K562 (cell line): ENCODE data around the gene B4GALNT3. TPM values are rescaled to one million over a fixed set of nuclear protein-coding genes. Genes with fewer than 3 reads are reported as not detected.
A peak's percentile ranks its signal among the peaks of the same experiment; 100 is the strongest.

Experiments used
- ATAC-seq: fragments of 200-7000 bp; cut with Tn5 transposase; 3 replicates; pipeline ENCODE4 v1.9.1; 2020; ENCODE audit warnings: moderate library complexity
- BruUV-seq: library from RNA; stranded (reverse); fragments of 400-500 nt; replicated peaks from 2 replicates; lab custom pipeline; 2021; lab: Mats Ljungman, UMichigan
- CTCF ChIA-PET: fragments of 300-600 bp; formaldehyde crosslinking; extraction: SDS; loops from one replicate; lab custom pipeline; 2021; ENCODE audit warnings: low intra/inter-chr PET ratio; lab: Yijun Ruan, JAX
- POLR2A ChIA-PET: fragments of 300-600, 350-650 bp; sonication (Branson Sonifier 250); formaldehyde crosslinking; extraction: SDS; loops from one replicate; lab custom pipeline; 2021; ENCODE audit warnings: antibody characterized with exemption, inconsistent platforms; lab: Yijun Ruan, JAX
- DNase-seq, 4 experiments: peaks; one replicate each; pipeline versions ENCODE4 v3.0.0 to v3.0.0-alpha.2; 2011 to 2018; ENCODE audit warnings: low spot score in 3 of 4, mixed read lengths in 3 of 4; ENCODE audit errors: extremely low read depth in 1 of 4
- FAIRE-seq: peaks from 2 replicates; lab custom pipeline; 2011; peaks lifted over from hg19 to GRCh38; lab: Jason Lieb, UNC
- H2AFZ ChIP-seq: 2 replicates; pipeline ENCODE4 v1.6.0; 2011; ENCODE audit warnings: low read depth, low read length, control low read depth, inconsistent platforms
- H3K27ac ChIP-seq: fragments of 200-600 bp; 3 replicates; pipeline ENCODE4 v1.8.0; 2011; ENCODE audit warnings: low read depth, mild to moderate bottlenecking, control low read depth, inconsistent platforms, low read length, moderate library complexity, mixed read lengths; ENCODE audit errors: extremely low read depth
- H3K27me3 ChIP-seq, 2 experiments: fragments of 300-600 bp in 1 of 2; 2 replicates in 1 of 2; 3 replicates in 1 of 2; pipeline versions ENCODE4 v1.6.0 to v1.8.0; 2011; ENCODE audit warnings: inconsistent platforms in 2 of 2, low read length in 2 of 2, mild to moderate bottlenecking in 1 of 2, mixed read lengths in 1 of 2, moderate library complexity in 1 of 2; ENCODE audit not compliant: control insufficient read depth in 2 of 2, insufficient read depth in 2 of 2
- H3K36me3 ChIP-seq: fragments of 300-600 bp; 3 replicates; pipeline ENCODE4 v1.8.0; 2011; ENCODE audit warnings: mild to moderate bottlenecking, low read length, inconsistent platforms; ENCODE audit not compliant: control insufficient read depth, insufficient read depth
- H3K4me1 ChIP-seq, 2 experiments: fragments of 200-600 bp in 1 of 2; replicated peaks in 1 of 2; 2 replicates in 1 of 2; 3 replicates in 1 of 2; pipeline versions ENCODE4 v1.5.1 to v1.8.0; 2011; ENCODE audit warnings: inconsistent platforms in 2 of 2, low read length in 2 of 2, mild to moderate bottlenecking in 1 of 2, mixed read lengths in 1 of 2, moderate library complexity in 1 of 2; ENCODE audit not compliant: control insufficient read depth in 2 of 2, insufficient read depth in 2 of 2
- H3K4me2 ChIP-seq: 2 replicates; pipeline ENCODE4 v1.6.1; 2011; ENCODE audit warnings: low read length, control low read depth, inconsistent platforms, mixed read lengths; ENCODE audit not compliant: insufficient read depth
- H3K4me3 ChIP-seq: fragments of 200-600 bp; sonication (generic), shearing (Covaris generic); 2 replicates; pipeline ENCODE4 v1.5.1; 2016; ENCODE audit warnings: control low read depth, inconsistent platforms
- H3K79me2 ChIP-seq: fragments of 200-600 bp; 3 replicates; pipeline ENCODE4 v1.8.0; 2011; ENCODE audit warnings: low read length, inconsistent platforms; ENCODE audit not compliant: control insufficient read depth, insufficient read depth
- H3K9ac ChIP-seq, 2 experiments: 2 replicates each; pipeline versions ENCODE4 v1.6.0 to v1.6.1; 2011; ENCODE audit warnings: low read depth in 2 of 2, low read length in 2 of 2, control low read depth in 1 of 2, inconsistent platforms in 1 of 2, mild to moderate bottlenecking in 1 of 2, mixed read lengths in 1 of 2; ENCODE audit not compliant: insufficient read depth in 1 of 2
- H3K9me1 ChIP-seq: one replicate; pipeline ENCODE4 v1.6.0; 2011; ENCODE audit warnings: inconsistent platforms, mild to moderate bottlenecking, low read length, moderate library complexity; ENCODE audit not compliant: control insufficient read depth, insufficient read depth
- H3K9me3 ChIP-seq: replicated peaks from 2 replicates; pipeline ENCODE4 v1.5.1; 2011; ENCODE audit warnings: low read depth, low read length, inconsistent platforms; ENCODE audit not compliant: control insufficient read depth, insufficient read depth
- H4K20me1 ChIP-seq: replicated peaks from 2 replicates; pipeline ENCODE4 v1.6.1; 2011; ENCODE audit warnings: low read length, inconsistent platforms, mixed read lengths; ENCODE audit not compliant: control insufficient read depth, insufficient read depth
- ARID1B ChIP-seq: fragments of 450-650 bp; IDR thresholded peaks from 2 replicates; pipeline ENCODE4 v1.6.1; 2016; ENCODE audit warnings: antibody characterized with exemption, mild to moderate bottlenecking, inconsistent platforms
- ARID4B ChIP-seq: sonication (generic); formaldehyde crosslinking; IDR thresholded peaks from 2 replicates; pipeline ENCODE4 v1.8.0; 2022; ENCODE audit warnings: mild to moderate bottlenecking, missing genetic modification reagents
- BCOR ChIP-seq: fragments of 450-650 bp; IDR thresholded peaks from 2 replicates; pipeline ENCODE4 v1.6.1; 2016
- CCAR2 ChIP-seq: fragments of 200-400 bp; formaldehyde crosslinking; IDR thresholded peaks from 2 replicates; pipeline ENCODE4 v1.6.1; 2017; ENCODE audit warnings: mild to moderate bottlenecking, low read depth, low read length
- CTBP1 ChIP-seq: fragments of 450-650 bp; IDR thresholded peaks from 2 replicates; pipeline ENCODE4 v1.6.1; 2016; ENCODE audit warnings: borderline replicate concordance
- ERF ChIP-seq: fragments of 450-650 bp; formaldehyde crosslinking; IDR thresholded peaks from 2 replicates; pipeline ENCODE4 v1.4.0; 2020; ENCODE audit warnings: mild to moderate bottlenecking, mixed read lengths
- GABPB1 ChIP-seq: sonication (generic); formaldehyde crosslinking; IDR thresholded peaks from 2 replicates; pipeline ENCODE4 v1.8.0; 2022; ENCODE audit warnings: mild to moderate bottlenecking, missing genetic modification reagents
- HDAC1 ChIP-seq, 2 experiments: fragments of 450-650 bp; IDR thresholded peaks; 2 replicates each; pipeline ENCODE4 v1.6.1; 2016 to 2017; ENCODE audit warnings: inconsistent platforms in 1 of 2, mild to moderate bottlenecking in 1 of 2, moderate library complexity in 1 of 2
- KLF13 ChIP-seq: fragments of 450-650 bp; IDR thresholded peaks from 2 replicates; pipeline ENCODE4 v1.6.1; 2016; ENCODE audit warnings: missing genetic modification characterization, low read depth, mild to moderate bottlenecking, missing compliant biosample characterization, moderate library complexity, borderline replicate concordance
- LCOR ChIP-seq: sonication (generic); formaldehyde crosslinking; IDR thresholded peaks from 2 replicates; pipeline ENCODE4 v1.8.0; 2022; ENCODE audit warnings: mild to moderate bottlenecking, missing genetic modification reagents
- RAD21 ChIP-seq, 2 experiments: fragments of 250-450 bp in 1 of 2; fragments of 450-650 bp in 1 of 2; sonication (Bioruptor Pico) in 1 of 2; formaldehyde crosslinking in 1 of 2; IDR thresholded peaks in 1 of 2; conservative IDR thresholded peaks in 1 of 2; 2 replicates each; pipeline versions ENCODE4 v1.4.0 to v1.8.0; 2020 to 2022; ENCODE audit warnings: mild to moderate bottlenecking in 2 of 2, moderate library complexity in 1 of 2
- SP1 ChIP-seq: sonication (generic); formaldehyde crosslinking; IDR thresholded peaks from 2 replicates; pipeline ENCODE4 v1.8.1; 2022; ENCODE audit warnings: mild to moderate bottlenecking, missing genetic modification reagents
- ZNF23 ChIP-seq: fragments of 250-450 bp; sonication (Bioruptor Pico); IDR thresholded peaks from 2 replicates; pipeline ENCODE4 v1.4.0; 2020; ENCODE audit warnings: mild to moderate bottlenecking
- ZNF324 ChIP-seq: fragments of 250-450 bp; sonication (Bioruptor Pico); IDR thresholded peaks from 2 replicates; pipeline ENCODE4 v1.4.0; 2020; ENCODE audit warnings: mild to moderate bottlenecking
- WGBS: fragments of 100-300 bp; shearing (Covaris generic); methylation state at CpG from one replicate; pipeline ENCODE4 v1.1.6; 2016; ENCODE audit warnings: low coverage, mixed read lengths; ENCODE audit not compliant: insufficient coverage; ENCODE audit errors: missing lambda C conversion rate; 5-methylcytosine and 5-hydroxymethylcytosine counted together
- in situ Hi-C: fragments of 300-500 bp; cut with MboI; formaldehyde crosslinking; loops from 4 replicates; pipeline ENCODE4 v1.15.0; 2018; ENCODE audit warnings: inconsistent platforms, mixed read lengths
- intact Hi-C: fragments of 100-400 bp; cut with micrococcal nuclease; formaldehyde crosslinking; loops from 2 replicates; pipeline ENCODE4 v1.14.2; 2022
- polyA plus RNA-seq, 8 experiments: library from polyadenylated mRNA; depleted of rRNA in 4 of 8; stranded (reverse) in 5 of 8; unstranded in 3 of 8; fragments of >200 nt; fragmentation: Nextera tagmentation in 2 of 8; fragmentation: Illumina TruSeq in 1 of 8; extraction: Ambion mirVana in 2 of 8; extraction: Trizol in 1 of 8; gene quantifications; 2 replicates each; pipeline versions ENCODE4 v1.2.1 to v1.2.3, GENCODE V29; 2011 to 2014; ENCODE audit warnings: inconsistent platforms in 1 of 8, missing spikeins in 1 of 8
- total RNA-seq, 7 experiments: library from RNA; depleted of rRNA in 6 of 7; stranded (reverse); fragments of >200 nt in 6 of 7; fragmentation: Illumina TruSeq in 2 of 7; extraction: Trizol in 2 of 7; gene quantifications; 2 replicates each; pipeline versions ENCODE4 v1.2.1 to v1.2.3, GENCODE V29; 2011 to 2021; ENCODE audit warnings: low replicate concordance in 1 of 7
- TF ChIP-seq, protein P1 (sequence below): fragments of 450-650 bp; IDR thresholded peaks from 2 replicates; pipeline ENCODE4 v1.6.1; 2016; ENCODE audit warnings: borderline replicate concordance

B4GALNT3 gene
- total and polyA plus RNA-seq, 9 of the 15 experiments (the other 6 are each of a cell fraction or from before 2014, with no cell fraction given), result 0.04 to 0.36 (median 0.10) TPM; not detected in 6

DNA sequence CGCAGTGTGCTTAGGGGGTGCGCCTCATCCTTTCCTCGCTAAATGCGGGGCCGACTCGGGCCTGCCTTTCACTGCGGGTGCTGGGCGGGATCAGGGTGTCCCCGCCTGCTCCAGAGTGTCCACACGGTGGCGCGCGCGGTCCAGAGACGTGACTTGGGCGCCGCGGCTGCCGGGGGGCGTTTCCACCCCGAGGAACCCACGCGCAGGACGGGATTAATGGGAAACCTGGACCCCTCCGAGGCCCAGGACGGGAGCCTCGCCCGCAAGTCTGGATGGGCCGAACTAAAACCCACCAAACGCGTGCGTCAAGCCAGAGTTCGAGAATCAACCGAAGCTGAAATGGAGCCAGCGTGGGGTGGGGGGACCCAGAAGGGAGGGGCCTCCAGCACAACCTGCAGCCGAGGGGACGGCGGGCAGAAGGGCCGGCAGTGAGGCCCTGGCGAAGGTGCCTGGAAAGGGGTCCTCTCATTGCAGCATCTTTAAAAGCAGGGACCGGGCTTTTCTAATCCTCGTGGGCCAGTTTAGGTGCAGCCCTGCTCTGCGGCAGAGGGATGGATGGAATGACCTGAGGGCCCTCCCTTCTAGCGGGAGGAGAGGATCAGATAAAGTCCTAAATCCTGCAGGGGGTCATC lies 110.2 kb downstream of the B4GALNT3 start:
- DNase-seq, result peak; percentile 83 to 89 (median 88)
- Histone ChIP-seq H3K4me2 (peak overlapping the region; percentile 80), H2AFZ (peak overlapping the region; percentile 81), H4K20me1 (no peaks in the 10 kb centered on the region), H3K36me3 (no peaks in the 10 kb centered on the region), H3K9me3 (no peaks in the 10 kb centered on the region), H3K27ac (peak overlapping the region; percentile 34; the same call in 1 of the 3 replicates), H3K9ac (peak overlapping the region; percentile 21 to 85; a peak in 3 of 4 replicates), H3K27me3 (no peaks in the 10 kb centered on the region), H3K79me2 (no peaks in the 10 kb centered on the region), H3K9me1 (no peaks in the 10 kb centered on the region), H3K4me1 (peaks cover 15 to 39% of the 10 kb centered on the region in 2 experiments; a peak in 4 of 5 replicates), H3K4me3 (peak overlapping the region; percentile 56)
- BruUV-seq, result no TSS peak
- intact Hi-C loops, result loop anchor here (5.0 to 10.0 kb wide), 4 partner anchors 247 to 1035 kb away; partner anchors contain the start of gene RAD52
- CTCF ChIA-PET, result interaction anchor here (1.1 to 2.4 kb wide), 5 partner anchors 182 to 380 kb away, joined by 3 to 20 read pairs (median 10); partner anchors contain the start of genes RAD52 and WNK1
- ATAC-seq, result peak; percentile 93
- FAIRE-seq, result peak; percentile 32
- in situ Hi-C loops, result loop anchor here (5.0 to 25.0 kb wide), 5 partner anchors 182 to 1017 kb away; partner anchors contain the start of genes FBXL14, RAD52 and WNK1
- 1% methylated on average over 18 of the region's 44 CpGs for WGBS
- POLR2A ChIA-PET, result interaction anchor here (0.7 to 1.2 kb wide), 4 partner anchors 178 to 379 kb away, joined by 3 to 5 read pairs (median 3); partner anchors contain the start of genes RAD52 and WNK1
- TF ChIP-seq ZNF324 (CRISPR knock-in tag) (no peak), CTBP1 (peak; percentile 28; the same call in 1 of the 2 replicates), GABPB1 (CRISPR knock-in tag) (no peak), KLF13 (tag) (peak; percentile 98), BCOR (0 out of 2 replicates have a peak, but pooled peaks have one; percentile 8), CCAR2 (no peak), RAD21 (CRISPR knock-in tag; conservative IDR thresholded peaks at IDR 0.05 in 1 of 2, IDR thresholded peaks at IDR 0.05 in 1 of 2) (peak; percentile 87 to 88), LCOR (CRISPR knock-in tag) (peak; percentile 38; the same call in 1 of the 2 replicates), ZNF23 (CRISPR knock-in tag) (no peak), ARID4B (CRISPR knock-in tag) (peak; percentile 59), ARID1B (0 out of 2 replicates have a peak, but pooled peaks have one; percentile 11), HDAC1 (IDR thresholded peaks at IDR 0.05) (0 out of 4 replicates have a peak, but pooled peaks of 1 of the 2 experiments have one; percentile 49), ERF (CRISPR knock-in tag) (no peak), SP1 (CRISPR knock-in tag) (peak; percentile 80)
- TF ChIP-seq, protein P1, sequence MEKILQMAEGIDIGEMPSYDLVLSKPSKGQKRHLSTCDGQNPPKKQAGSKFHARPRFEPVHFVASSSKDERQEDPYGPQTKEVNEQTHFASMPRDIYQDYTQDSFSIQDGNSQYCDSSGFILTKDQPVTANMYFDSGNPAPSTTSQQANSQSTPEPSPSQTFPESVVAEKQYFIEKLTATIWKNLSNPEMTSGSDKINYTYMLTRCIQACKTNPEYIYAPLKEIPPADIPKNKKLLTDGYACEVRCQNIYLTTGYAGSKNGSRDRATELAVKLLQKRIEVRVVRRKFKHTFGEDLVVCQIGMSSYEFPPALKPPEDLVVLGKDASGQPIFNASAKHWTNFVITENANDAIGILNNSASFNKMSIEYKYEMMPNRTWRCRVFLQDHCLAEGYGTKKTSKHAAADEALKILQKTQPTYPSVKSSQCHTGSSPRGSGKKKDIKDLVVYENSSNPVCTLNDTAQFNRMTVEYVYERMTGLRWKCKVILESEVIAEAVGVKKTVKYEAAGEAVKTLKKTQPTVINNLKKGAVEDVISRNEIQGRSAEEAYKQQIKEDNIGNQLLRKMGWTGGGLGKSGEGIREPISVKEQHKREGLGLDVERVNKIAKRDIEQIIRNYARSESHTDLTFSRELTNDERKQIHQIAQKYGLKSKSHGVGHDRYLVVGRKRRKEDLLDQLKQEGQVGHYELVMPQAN, result 0 out of 2 replicates have a peak, but pooled peaks have one; percentile 19
